ENCODE measurements around the gene PCDHGA7. TPM values are rescaled to one million over a fixed set of nuclear protein-coding genes. Genes with fewer than 3 reads are reported as not detected.

The PCDHGA7 gene
- polyA plus RNA-seq, 1 experiment: 2.7 TPM

DNA sequence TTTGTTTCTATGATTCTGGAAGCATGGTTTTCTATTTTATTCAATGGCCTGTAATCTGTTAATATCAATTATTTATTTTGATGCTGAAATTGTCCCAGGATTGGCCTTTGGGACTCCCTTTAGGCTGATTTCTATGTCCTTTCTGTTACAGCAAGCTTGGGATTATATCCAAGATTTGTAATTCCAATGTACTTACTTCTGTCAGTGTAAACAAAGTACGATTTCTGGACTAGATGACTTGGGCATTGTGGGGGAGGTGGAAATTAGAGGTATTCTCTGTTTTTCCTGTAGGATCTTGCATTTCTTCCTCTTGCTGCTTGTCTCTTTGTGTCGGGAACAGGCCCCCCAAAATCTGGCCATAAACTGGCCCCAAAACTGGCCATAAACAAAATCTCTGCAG is 51.5 kb downstream of the PCDHGA7 start:
- H3K4me3 ChIP-seq (ENCODE audit: low read depth, low read length): no peak overlapping the region
- no peaks in the 10 kb centered on the region for H3K27me3 ChIP-seq (ENCODE audit: control insufficient read depth, insufficient read depth, low read length)
- no peak overlapping the region for H3K27ac ChIP-seq (ENCODE audit: low read depth, low read length)
- DNase-seq (ENCODE audit: low read depth, low spot score): no peak
- peaks cover 34% of the 10 kb centered on the region for H3K9me3 ChIP-seq (ENCODE audit: control insufficient read depth, insufficient read depth, low read length)
- ChIA-PET POLR2A (no interaction called here), CTCF (interaction anchor here (7.2 kb wide), 1 partner anchor 124 kb away, joined by 94 read pairs; no protein-coding TSS in a partner anchor)
- no peak for TF ChIP-seq CTCF (IDR thresholded peaks at IDR 0.05; ENCODE audit: low read depth, low read length)

Other genes starting within 250 kb of the PCDHGA7 start
- 0.68 and 0.72 TPM in 2 replicates for gene PCDHB5, start 247.5 kb upstream of the PCDHGA7 start, polyA plus RNA-seq (2011; rRNA removed)
- 0.21 TPM in 2 replicates for gene PCDHB6, start 232.7 kb upstream of the PCDHGA7 start, polyA plus RNA-seq (2011; rRNA removed)
- gene PCDHB7, start 210.1 kb upstream of the PCDHGA7 start, polyA plus RNA-seq (2011; rRNA removed): 0.61 and 0.62 TPM in 2 replicates
- gene PCDHB8, start 205.0 kb upstream of the PCDHGA7 start, polyA plus RNA-seq (2011; rRNA removed): 0.20 and 0.25 TPM in 2 replicates
- 0.45 and 0.66 TPM in 2 replicates for gene PCDHB16, start 200.4 kb upstream of the PCDHGA7 start, polyA plus RNA-seq (2011; rRNA removed)
- gene PCDHB9, start 195.6 kb upstream of the PCDHGA7 start, polyA plus RNA-seq (2011; rRNA removed): 0.22 and 0.45 TPM in 2 replicates
- gene PCDHB10, start 190.4 kb upstream of the PCDHGA7 start, polyA plus RNA-seq (2011; rRNA removed): 0.45 and 0.74 TPM in 2 replicates
- gene PCDHB11, start 183.1 kb upstream of the PCDHGA7 start, polyA plus RNA-seq (2011; rRNA removed): 0.16 and 0.25 TPM in 2 replicates
- 0.32 and 0.40 TPM in 2 replicates for gene PCDHB12, start 174.0 kb upstream of the PCDHGA7 start, polyA plus RNA-seq (2011; rRNA removed)
- 0.60 and 0.73 TPM in 2 replicates for gene PCDHB13, start 168.8 kb upstream of the PCDHGA7 start, polyA plus RNA-seq (2011; rRNA removed)
- gene PCDHB14, start 159.4 kb upstream of the PCDHGA7 start, polyA plus RNA-seq (2011; rRNA removed): 0.98 and 1.1 TPM in 2 replicates
- 0.88 and 0.93 TPM in 2 replicates for gene PCDHB15, start 137.3 kb upstream of the PCDHGA7 start, polyA plus RNA-seq (2011; rRNA removed)
- gene SLC25A2, start 78.7 kb upstream of the PCDHGA7 start, polyA plus RNA-seq (2011; rRNA removed): not detected in 2 replicates
- 60.3 and 71.0 TPM in 2 replicates for gene TAF7, start 62.0 kb upstream of the PCDHGA7 start, polyA plus RNA-seq (2011; rRNA removed)
- 1.9 and 2.2 TPM in 2 replicates for gene PCDHGA1, start 52.2 kb upstream of the PCDHGA7 start, polyA plus RNA-seq (2011; rRNA removed)
- gene PCDHGA2, start 44.0 kb upstream of the PCDHGA7 start, polyA plus RNA-seq (2011; rRNA removed): 6.1 and 6.3 TPM in 2 replicates
- gene PCDHGA3, start 38.9 kb upstream of the PCDHGA7 start, polyA plus RNA-seq (2011; rRNA removed): 0.92 and 1.2 TPM in 2 replicates
- 3.2 TPM in 2 replicates for gene PCDHGB1, start 32.6 kb upstream of the PCDHGA7 start, polyA plus RNA-seq (2011; rRNA removed)
- gene PCDHGA4, start 27.7 kb upstream of the PCDHGA7 start, polyA plus RNA-seq (2011; rRNA removed): 6.3 and 7.6 TPM in 2 replicates
- 4.6 and 4.8 TPM in 2 replicates for gene PCDHGB2, start 22.7 kb upstream of the PCDHGA7 start, polyA plus RNA-seq (2011; rRNA removed)
- 1.4 and 1.8 TPM in 2 replicates for gene PCDHGA5, start 18.6 kb upstream of the PCDHGA7 start, polyA plus RNA-seq (2011; rRNA removed)
- 3.6 and 4.3 TPM in 2 replicates for gene PCDHGB3, start 12.5 kb upstream of the PCDHGA7 start, polyA plus RNA-seq (2011; rRNA removed)
- 4.7 and 4.8 TPM in 2 replicates for gene PCDHGA6, start 8.9 kb upstream of the PCDHGA7 start, polyA plus RNA-seq (2011; rRNA removed)
- gene PCDHGB4, start 5.0 kb downstream of the PCDHGA7 start, polyA plus RNA-seq (2011; rRNA removed): 10.3 and 10.9 TPM in 2 replicates
- gene PCDHGA8, start 9.9 kb downstream of the PCDHGA7 start, polyA plus RNA-seq (2011; rRNA removed): 0.93 and 1.1 TPM in 2 replicates
- gene PCDHGB5, start 15.2 kb downstream of the PCDHGA7 start, polyA plus RNA-seq (2011; rRNA removed): 12.5 TPM in 2 replicates
- 6.4 and 8.0 TPM in 2 replicates for gene PCDHGA9, start 20.0 kb downstream of the PCDHGA7 start, polyA plus RNA-seq (2011; rRNA removed)
- 3.3 and 3.8 TPM in 2 replicates for gene PCDHGB6, start 25.3 kb downstream of the PCDHGA7 start, polyA plus RNA-seq (2011; rRNA removed)
- 9.2 and 11.7 TPM in 2 replicates for gene PCDHGA10, start 30.2 kb downstream of the PCDHGA7 start, polyA plus RNA-seq (2011; rRNA removed)
- gene PCDHGB7, start 34.9 kb downstream of the PCDHGA7 start, polyA plus RNA-seq (2011; rRNA removed): 16.2 and 17.0 TPM in 2 replicates
- 7.5 and 7.7 TPM in 2 replicates for gene PCDHGA11, start 38.3 kb downstream of the PCDHGA7 start, polyA plus RNA-seq (2011; rRNA removed)
- gene PCDHGA12, start 47.8 kb downstream of the PCDHGA7 start, polyA plus RNA-seq (2011; rRNA removed): 3.4 and 4.3 TPM in 2 replicates
- 47.4 and 61.1 TPM in 2 replicates for gene PCDHGC3, start 93.2 kb downstream of the PCDHGA7 start, polyA plus RNA-seq (2011; rRNA removed)
- 0.46 and 0.83 TPM in 2 replicates for gene PCDHGC4, start 102.3 kb downstream of the PCDHGA7 start, polyA plus RNA-seq (2011; rRNA removed)
- 2.4 and 2.5 TPM in 2 replicates for gene PCDHGC5, start 106.3 kb downstream of the PCDHGA7 start, polyA plus RNA-seq (2011; rRNA removed)
- 27.1 and 34.7 TPM in 2 replicates for gene DIAPH1, start 236.3 kb downstream of the PCDHGA7 start, polyA plus RNA-seq (2011; rRNA removed)